HG03097 (cell line): Measurements from ENCODE around the gene PAIP1.
A peak's percentile ranks its signal among the peaks of the same experiment; 100 is the strongest.
"Not testable (repeated sequence)": the region's sequence is repeated elsewhere in the genome, so short reads cannot be mapped to it uniquely, and the experiment has no call there.

Experiments
- ATAC-seq: cut with Tn5 transposase; IDR thresholded peaks from one replicate; pipeline ENCODE4 v1.9.1; 2021; ENCODE audit not compliant: unreplicated experiment, low FRiP score

Gene PAIP1

DNA sequence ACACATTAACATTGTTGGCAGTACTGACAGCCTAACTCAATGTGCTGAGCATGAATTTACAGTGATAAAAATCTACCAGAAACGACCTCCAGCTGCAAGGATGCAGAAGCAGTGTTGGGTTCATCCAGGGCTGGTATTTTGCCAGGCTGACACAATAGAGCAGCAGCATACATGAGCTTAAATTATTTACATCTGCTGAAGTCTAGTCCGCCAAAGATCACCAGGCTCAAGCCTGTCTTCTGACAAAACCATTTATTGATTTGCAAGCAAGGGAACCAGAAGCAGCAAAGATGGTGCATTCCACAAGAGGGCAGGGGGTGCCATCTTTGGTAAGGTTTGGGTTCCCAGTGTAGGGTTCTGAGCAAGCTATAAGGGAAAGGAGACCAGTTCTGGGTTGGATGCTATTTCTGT, 33.2 kb downstream of the PAIP1 start:
- no peak for ATAC-seq

DNA sequence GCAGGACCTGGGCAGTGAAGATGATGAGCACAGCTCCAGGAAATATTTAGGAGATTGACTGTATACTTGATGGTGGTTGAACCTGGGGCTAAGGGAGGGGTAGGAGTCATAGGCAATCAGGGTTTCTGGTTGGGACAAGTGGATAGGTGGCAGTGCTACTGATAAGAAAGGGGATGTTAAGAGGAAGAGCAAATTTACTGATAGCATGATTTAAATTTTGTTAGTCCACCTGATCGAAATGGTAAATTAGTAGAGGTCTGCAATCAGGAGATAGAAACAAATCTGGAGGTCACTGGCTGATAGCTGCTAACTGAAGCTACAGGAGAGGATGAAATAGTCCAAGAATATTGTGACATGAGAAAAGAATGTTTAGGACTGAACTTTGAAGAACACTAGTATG, 36.3 kb downstream of the PAIP1 start:
- no peak for ATAC-seq

DNA sequence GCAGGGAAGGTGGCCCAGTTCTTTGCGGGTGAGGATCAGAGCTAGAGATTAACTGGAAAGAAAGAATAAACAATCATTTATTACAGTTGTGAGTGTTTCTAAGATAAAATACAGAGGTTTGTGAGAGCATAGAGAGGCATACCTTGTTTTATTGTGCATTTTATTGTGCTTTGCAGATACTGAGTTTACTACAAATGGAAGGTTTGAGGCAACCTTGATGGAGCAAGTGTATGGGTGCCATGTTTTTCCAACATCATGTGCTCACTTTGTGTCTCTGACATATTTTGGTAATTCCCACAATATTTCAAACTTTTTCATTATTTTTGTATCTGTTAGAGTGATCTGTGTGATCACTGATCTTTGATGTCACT, 41.2 kb downstream of the PAIP1 start:
- no peak for ATAC-seq

GRCh38 chr5:43514816-43515677, 41.8 kb downstream of the PAIP1 start, which contains the start of gene C5orf34:
TSS of gene C5orf34 (minus strand) at chr5:43515148. CDS start at chr5:43509339, 5,809 bp downstream.
- peak; percentile 98 for ATAC-seq

GRCh38 chr5:43514471-43514815, 42.4 kb downstream of the PAIP1 start:
- ATAC-seq = peak; percentile 28

GRCh38 chr5:43514025-43514424, 42.9 kb downstream of the PAIP1 start:
- no peak for ATAC-seq

GRCh38 chr5:43511062-43511461, 45.8 kb downstream of the PAIP1 start:
- not testable (repeated sequence) for ATAC-seq

DNA sequence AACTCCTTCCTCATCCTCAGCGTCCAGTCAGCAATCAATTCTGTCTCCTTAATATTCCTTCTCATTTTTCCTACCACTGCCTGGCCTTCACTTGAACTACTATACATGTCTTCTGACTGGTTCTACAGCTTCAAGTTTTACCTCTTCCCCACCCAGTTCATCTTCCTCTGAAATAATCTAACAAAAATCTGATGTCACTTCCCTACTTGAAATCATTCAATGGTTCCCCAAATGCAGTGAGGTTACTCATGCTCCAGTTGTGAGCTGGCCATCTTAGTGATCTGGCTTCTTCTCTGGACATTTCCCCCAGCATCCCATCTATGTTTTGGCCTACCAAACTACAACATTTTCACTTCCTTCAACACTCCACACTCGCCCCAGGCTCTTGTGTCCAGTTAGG, 58.3 kb downstream of the PAIP1 start:
- no peak for ATAC-seq

- no peak for ATAC-seq
Observed at GRCh38 chr5:43497311-43498104, 59.4 kb downstream of the PAIP1 start.

GRCh38 chr5:43491326-43491725, 65.6 kb downstream of the PAIP1 start:
- no peak for ATAC-seq

DNA sequence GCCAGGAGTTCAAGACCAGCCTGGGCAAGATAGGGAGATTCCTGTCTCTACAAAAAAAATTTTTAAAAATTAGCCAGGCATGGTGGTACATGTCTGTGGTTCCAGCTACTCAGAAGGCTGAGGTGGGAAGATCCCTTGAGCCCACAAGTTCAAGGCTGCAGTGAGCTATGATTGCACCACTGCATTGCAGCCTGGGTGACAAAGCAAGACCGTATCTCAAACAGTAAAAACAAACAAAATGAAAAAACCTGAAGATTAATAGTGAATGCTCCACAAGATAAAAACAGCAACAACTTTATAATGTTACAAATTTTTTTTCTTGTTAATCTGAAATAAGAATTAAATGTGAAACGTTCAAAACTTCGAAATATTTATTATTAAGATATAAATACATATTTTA, 70.5 kb downstream of the PAIP1 start:
- no peak for ATAC-seq

- no peak for ATAC-seq
Observed at GRCh38 chr5:43485406-43485805, 71.5 kb downstream of the PAIP1 start.

GRCh38 chr5:43484106-43484849, 72.6 kb downstream of the PAIP1 start:
- peak; percentile 68 for ATAC-seq

DNA sequence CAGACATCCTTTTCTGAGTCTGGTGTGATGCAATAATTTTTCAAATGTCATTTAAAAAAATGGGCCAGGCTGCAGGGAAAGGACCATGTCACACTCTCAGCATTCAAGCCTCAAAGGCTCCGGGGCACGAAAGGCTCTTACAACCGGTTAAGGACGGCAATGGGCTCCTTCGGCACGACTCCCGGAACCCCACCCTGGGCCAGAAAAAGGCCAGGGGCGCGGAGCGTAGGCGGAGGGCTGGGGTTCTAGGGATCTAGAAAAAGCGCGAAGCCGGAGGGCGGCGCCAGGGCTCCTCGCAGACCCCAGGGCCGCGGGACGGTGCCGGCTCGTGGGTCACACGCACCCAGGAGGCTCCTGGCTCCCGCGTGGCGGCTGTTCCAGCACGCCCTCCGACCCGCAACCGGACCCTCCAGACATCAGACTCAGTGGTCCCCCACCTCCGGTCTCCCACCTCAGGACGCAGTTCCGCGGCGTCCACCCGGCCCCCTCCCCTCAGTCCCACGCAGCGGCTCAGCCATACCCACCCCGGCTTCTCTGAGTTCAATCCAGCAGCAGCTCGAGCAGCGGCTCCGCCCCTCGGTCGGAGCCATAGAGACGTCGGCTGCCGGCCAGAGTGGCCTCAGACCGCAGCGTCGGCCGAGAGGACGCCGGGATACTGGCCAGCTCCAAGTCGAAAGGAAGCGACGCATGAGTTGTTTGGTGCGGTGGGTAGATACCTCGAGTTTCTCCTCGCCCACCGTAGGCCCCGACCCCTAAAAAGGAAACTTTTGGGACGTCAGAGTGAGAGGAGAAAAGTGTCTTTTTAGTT, 73.4 kb downstream of the PAIP1 start, which contains the start of gene TMEM267:
Gene TMEM267, minus strand, starts transcription at position 568 of the 808 bp plus-strand sequence. CDS start 29,896 bp downstream, outside the sequence.
- ATAC-seq = peak; percentile 93

- no peak for ATAC-seq
Observed at GRCh38 chr5:43482490-43483297, 74.2 kb downstream of the PAIP1 start.
